GM19035 (cell line): Measurements from ENCODE around the gene NAA50.

Experiments used
- ATAC-seq: cut with Tn5 transposase; IDR thresholded peaks from one replicate; pipeline ENCODE4 v1.9.1; 2021; ENCODE audit not compliant: unreplicated experiment

Gene NAA50

GRCh38 chr3:113745756-113746547 lies at the start of gene NAA50:
TSS of gene NAA50 (minus strand) at chr3:113746249. CDS start at chr3:113745949, 300 bp downstream.
- ATAC-seq, result peak; percentile 51

- no peak for ATAC-seq
Measured at GRCh38 chr3:113795693-113796092, 49.6 kb upstream of the NAA50 start.

DNA sequence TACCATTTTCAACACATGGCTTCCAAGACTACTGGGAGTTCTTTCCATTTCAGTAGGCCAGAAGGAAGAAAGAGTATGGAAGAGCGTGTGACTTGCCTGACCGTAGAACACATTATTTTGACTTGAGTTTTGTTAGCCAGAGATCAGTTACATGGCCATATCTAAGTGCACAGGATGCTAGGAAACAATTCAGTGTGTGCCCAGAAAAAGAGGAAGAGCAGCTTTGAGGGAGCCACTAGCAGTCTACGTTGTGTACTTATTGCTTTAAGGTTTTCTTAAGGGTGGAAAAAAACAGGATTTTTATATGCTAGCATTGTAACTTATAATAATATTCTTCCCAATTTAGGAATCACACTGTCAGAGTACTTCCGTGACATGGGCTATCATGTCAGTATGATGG lies 48.5 kb upstream of the NAA50 start:
- no peak for ATAC-seq

GRCh38 chr3:113791381-113791780 lies 45.3 kb upstream of the NAA50 start:
- no peak for ATAC-seq

DNA sequence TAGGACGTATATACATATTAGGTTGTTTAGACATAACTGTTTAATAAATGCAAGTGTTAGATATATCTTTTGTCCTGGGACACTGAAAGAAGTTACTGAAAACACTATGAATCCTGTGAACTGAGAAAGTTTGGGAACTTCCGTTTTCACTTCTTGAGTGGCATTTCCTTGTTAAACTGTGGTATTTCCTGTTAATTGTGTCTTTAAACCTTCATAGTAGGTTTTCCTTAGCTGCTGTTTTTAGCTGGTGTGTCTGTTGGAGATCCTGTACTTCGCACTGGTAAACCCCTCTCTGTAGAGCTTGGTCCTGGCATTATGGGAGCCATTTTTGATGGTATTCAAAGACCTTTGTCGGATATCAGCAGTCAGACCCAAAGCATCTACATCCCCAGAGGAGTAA lies 37.9 kb upstream of the NAA50 start:
- no peak for ATAC-seq

- ATAC-seq, result no peak
Measured at GRCh38 chr3:113783463-113783862, 37.4 kb upstream of the NAA50 start.

DNA sequence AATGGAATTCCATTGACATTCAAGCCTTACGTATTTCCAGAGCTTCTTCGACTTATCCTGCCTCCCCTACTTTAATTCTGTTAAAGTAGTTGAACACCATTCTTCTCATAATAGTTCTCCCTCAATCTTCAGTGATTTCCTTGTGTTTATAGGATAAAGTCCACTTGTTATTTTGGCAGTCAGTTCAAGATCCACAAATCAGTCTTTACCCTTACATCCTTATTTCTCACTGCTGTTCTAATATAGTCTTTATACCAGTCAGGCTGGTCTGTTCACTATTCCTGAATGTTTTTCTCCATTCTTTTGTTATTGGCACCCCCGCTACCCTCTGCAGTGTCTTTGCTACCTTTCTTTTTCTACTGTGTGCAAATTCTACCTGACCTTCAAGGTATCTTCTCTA lies 30.5 kb upstream of the NAA50 start:
- ATAC-seq, result no peak

DNA sequence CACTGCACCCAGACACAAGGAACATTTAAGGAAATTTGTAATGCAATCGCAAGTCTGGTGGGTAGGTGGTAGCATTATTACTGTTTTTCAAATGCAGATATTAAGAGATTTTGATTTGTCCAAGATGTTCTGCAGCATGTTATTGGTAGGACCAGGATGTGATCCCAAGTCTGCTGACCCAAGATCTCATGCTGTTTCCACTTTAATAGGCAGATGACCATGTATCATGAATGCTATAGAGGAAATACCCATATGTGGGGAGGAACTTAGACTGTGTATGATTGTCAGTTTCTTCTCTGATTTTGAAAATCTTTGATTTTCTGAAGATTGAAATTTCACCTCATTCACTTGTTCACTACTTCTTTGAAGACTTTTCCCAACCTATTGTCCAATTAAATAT lies 29.5 kb upstream of the NAA50 start:
- ATAC-seq, result no peak

DNA sequence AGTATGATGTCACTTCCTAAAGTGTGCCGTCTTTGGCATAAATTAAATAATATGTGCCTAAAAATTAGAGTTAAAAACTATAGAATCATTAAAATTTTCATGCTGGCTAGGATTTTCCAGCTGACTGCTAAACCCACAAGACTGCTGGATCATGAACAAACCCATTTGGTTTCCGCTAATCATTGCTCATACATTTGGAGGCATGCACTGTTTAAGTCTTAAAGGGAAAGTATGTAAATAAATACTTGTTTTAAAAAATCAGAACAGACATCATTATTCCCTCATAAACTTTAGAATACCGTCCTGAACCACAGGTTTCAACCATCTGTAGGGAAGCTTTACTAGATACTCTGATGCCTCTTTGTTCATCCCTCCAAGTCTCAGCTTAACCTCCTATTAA lies 27.3 kb upstream of the NAA50 start:
- no peak for ATAC-seq

GRCh38 chr3:113771993-113772392 lies 25.9 kb upstream of the NAA50 start:
- no peak for ATAC-seq

DNA sequence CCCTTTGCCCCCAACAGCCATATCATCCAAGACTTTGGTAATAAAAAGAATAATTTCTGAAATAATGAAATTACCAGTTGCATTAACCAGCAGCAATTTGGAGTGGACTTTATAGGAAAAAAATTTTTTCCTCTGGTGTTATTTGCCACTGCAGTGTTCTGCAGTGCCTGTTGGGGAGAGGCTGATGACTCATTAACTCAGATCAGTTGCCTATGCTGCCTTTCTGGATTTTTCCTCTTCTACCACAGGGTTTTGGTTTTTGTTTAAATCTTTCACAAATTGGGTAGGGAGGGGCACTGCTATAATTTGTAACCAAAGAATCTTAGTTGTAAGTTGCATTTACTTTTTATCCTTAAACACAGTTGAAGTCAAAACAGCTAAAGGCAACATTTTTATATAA lies 23.5 kb upstream of the NAA50 start:
- ATAC-seq, result no peak

- no peak for ATAC-seq
Measured at GRCh38 chr3:113764698-113765097, 18.6 kb upstream of the NAA50 start.

- ATAC-seq, result no peak
Measured at GRCh38 chr3:113758389-113759024, 12.5 kb upstream of the NAA50 start.

DNA sequence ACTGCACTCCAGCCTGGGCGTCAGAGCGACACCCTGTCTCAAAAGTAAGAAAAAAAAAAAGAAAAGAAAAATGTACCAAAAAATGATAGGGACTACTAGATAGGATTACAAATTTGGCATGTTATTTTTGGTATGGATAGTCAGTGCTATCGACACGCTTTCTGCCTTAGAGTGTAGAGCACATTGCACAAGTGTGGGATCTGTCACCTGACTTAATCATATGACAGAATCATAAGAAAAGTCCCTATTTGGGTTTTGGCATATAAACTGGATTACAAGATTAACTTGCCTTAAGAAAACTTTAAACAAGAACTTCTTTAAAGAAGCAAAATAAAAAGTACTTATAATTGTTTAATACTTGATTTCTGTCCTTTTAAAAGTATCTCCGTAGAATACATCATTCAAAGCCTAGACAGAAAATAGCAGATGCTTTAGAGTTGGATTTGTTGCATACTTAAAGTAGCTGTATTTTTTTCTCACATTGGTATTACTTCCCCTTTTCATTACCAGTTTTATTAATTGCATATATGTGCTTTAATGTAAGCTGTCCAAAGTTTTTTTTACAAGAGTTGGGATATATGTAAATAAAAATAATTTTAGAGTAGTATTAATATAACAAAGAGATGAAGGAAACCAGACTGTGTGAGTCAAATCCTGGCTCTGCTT lies 8.6 kb upstream of the NAA50 start:
- ATAC-seq, result peak; percentile 60

DNA sequence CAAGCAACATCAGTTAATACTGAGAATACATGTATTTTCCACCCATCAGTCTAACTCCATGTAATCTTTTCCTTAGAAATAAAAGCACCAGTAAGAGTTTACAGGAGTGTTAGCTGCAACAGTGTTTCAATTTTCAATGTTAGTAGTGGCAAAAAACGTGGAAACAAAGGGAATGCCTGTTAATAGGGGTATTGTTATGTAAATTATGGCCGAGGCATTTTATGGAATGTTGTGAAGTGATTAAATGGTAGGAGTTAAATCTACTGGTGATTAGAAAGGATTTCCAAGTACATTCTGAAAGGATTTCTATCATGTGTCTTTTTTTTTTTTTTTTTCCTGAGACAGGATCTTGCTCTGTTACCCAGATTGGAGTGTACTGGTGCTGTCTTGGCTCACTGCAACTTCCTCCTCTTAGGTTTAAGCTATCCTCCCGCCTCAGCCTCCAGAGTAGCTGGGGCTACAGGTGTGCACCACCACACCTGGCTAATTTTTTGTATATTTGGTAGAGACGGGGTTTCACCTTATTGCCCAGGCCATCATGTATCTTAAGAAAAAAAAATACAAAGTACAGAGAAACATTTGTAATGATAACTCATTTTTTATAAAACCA lies 7.4 kb upstream of the NAA50 start:
- ATAC-seq, result no peak

DNA sequence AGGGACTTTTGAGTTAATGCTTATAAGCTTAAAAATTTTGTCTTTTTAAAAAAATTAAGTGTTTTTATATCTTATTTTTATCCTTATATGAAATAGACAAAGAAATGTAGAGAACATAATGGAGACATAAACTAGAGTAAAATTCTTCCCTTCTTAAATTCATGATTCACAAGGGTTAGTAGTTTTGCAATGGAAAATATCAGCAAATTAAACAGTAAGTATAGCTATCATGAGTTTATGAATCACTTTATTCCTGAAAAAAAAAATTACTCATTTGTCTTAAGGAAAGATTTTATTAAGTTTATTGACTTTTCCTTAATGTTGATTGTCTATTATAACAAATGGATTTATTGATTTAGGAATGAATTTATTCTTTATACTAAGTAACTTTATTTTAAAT lies 5.1 kb upstream of the NAA50 start:
- no peak for ATAC-seq

- ATAC-seq, result peak; percentile 5
Measured at GRCh38 chr3:113747283-113748046, 1.4 kb upstream of the NAA50 start.

GRCh38 chr3:113746548-113747282 lies 666 bp upstream of the NAA50 start, which contains the start of gene ATP6V1A:
TSS of gene ATP6V1A (plus strand) at chr3:113747035. CDS start at chr3:113778754, 31,719 bp downstream.
- peak; percentile 42 for ATAC-seq

GRCh38 chr3:113744941-113745755 lies 901 bp downstream of the NAA50 start:
- peak; percentile 52 for ATAC-seq
